PFSK-1 (cell line): Measurements from ENCODE around the gene TEDDM1.

Source experiments
- FOXP2 ChIP-seq: optimal IDR thresholded peaks from 2 replicates; pipeline ENCODE3; 2011; ENCODE audit warnings: borderline replicate concordance, control low read depth, inconsistent platforms; ENCODE audit not compliant: insufficient read depth; ENCODE audit errors: extremely low read length, extremely low read depth
- POLR2AphosphoS5 ChIP-seq: IDR thresholded peaks from 2 replicates; pipeline ENCODE4 v1.6.1; 2012; ENCODE audit warnings: low read depth, mild to moderate bottlenecking, control low read depth, low read length, moderate library complexity
- REST ChIP-seq, 2 experiments: IDR thresholded peaks; 2 replicates each; pipeline versions ENCODE4 v1.6.1 to v1.8.0; 2011 to 2012; ENCODE audit warnings: low read depth in 2 of 2, low read length in 2 of 2, control low read depth in 1 of 2, inconsistent platforms in 1 of 2, mild to moderate bottlenecking in 1 of 2, moderate library complexity in 1 of 2; ENCODE audit not compliant: insufficient read depth in 1 of 2
- SIN3A ChIP-seq: IDR thresholded peaks from 2 replicates; pipeline ENCODE4 v1.6.1; 2012; ENCODE audit warnings: mild to moderate bottlenecking, low read length, moderate library complexity, borderline replicate concordance; ENCODE audit not compliant: insufficient read depth
- TAF1 ChIP-seq: IDR thresholded peaks from 2 replicates; pipeline ENCODE4 v1.6.1; 2012; ENCODE audit warnings: low read length, control low read depth, borderline replicate concordance; ENCODE audit not compliant: insufficient read depth

The TEDDM1 gene

GRCh38 chr1:182392050-182393028 lies 8.1 kb downstream of the TEDDM1 start:
- TF ChIP-seq POLR2AphosphoS5 (no peak), REST (IDR thresholded peaks at IDR 0.05; ENCODE audit: insufficient read depth in 1 of 2, low read depth in 2 of 2, low read length in 2 of 2) (no peak), TAF1 (no peak), SIN3A (no peak), FOXP2 (no peak)

GRCh38 chr1:182391362-182392049 lies 9.0 kb downstream of the TEDDM1 start, which contains the start of gene GLUL:
GLUL (minus strand) TSS chr1:182391790; CDS start chr1:182388737, 3,053 bp downstream.
- TF ChIP-seq SIN3A (no peak), POLR2AphosphoS5 (peak; percentile 58; the same call in 1 of the 2 replicates)

GRCh38 chr1:182391028-182391361 lies 9.5 kb downstream of the TEDDM1 start:
- TF ChIP-seq POLR2AphosphoS5: no peak
- TF ChIP-seq FOXP2: no peak
- TF ChIP-seq REST (IDR thresholded peaks at IDR 0.05; ENCODE audit: insufficient read depth in 1 of 2, low read depth in 2 of 2, low read length in 2 of 2): no peak
- no peak for TF ChIP-seq SIN3A
- TF ChIP-seq TAF1: no peak

GRCh38 chr1:182389619-182390047 lies 10.8 kb downstream of the TEDDM1 start:
- TF ChIP-seq SIN3A (no peak), REST (IDR thresholded peaks at IDR 0.05; ENCODE audit: insufficient read depth in 1 of 2, low read depth in 2 of 2, low read length in 2 of 2) (no peak), POLR2AphosphoS5 (no peak), TAF1 (no peak), FOXP2 (no peak)

GRCh38 chr1:182388392-182389134 lies 11.9 kb downstream of the TEDDM1 start:
- TF ChIP-seq SIN3A (no peak), FOXP2 (no peak)
